GM23338 (cell line): Measurements from ENCODE around the gene SEZ6. TPM values are rescaled to one million over a fixed set of nuclear protein-coding genes. Genes with fewer than 3 reads are reported as not detected.

Source experiments
- ATAC-seq: fragments of 200-7000 bp; cut with Tn5 transposase; 3 replicates; pipeline ENCODE4 v1.9.1; 2020
- DNase-seq: peaks from one replicate; pipeline ENCODE4 v3.0.0-alpha.2; 2015; ENCODE audit warnings: low spot score
- H2AFZ ChIP-seq: fragments of 200-600 bp; sonication (generic); 2 replicates; pipeline ENCODE4 v1.8.0; 2016; ENCODE audit warnings: antibody characterized with exemption, mild to moderate bottlenecking, moderate library complexity
- H3F3A ChIP-seq: fragments of 200-600 bp; sonication (generic); replicated peaks from 2 replicates; pipeline ENCODE4 v1.8.0; 2017; ENCODE audit warnings: antibody characterized with exemption, mixed run types, low read depth
- H3K27ac ChIP-seq: fragments of 200-600 bp; sonication (generic); 2 replicates; pipeline ENCODE4 v1.6.1; 2016; ENCODE audit warnings: low read depth
- H3K27me3 ChIP-seq: fragments of 200-600 bp; sonication (generic); 2 replicates; pipeline ENCODE4 v1.8.0; 2016; ENCODE audit warnings: mild to moderate bottlenecking, mixed run types, moderate library complexity; ENCODE audit not compliant: insufficient read depth
- H3K36me3 ChIP-seq: fragments of 200-600 bp; sonication (generic); 2 replicates; pipeline ENCODE4 v1.8.0; 2016; ENCODE audit warnings: mild to moderate bottlenecking; ENCODE audit not compliant: insufficient read depth
- H3K4me1 ChIP-seq: fragments of 200-600 bp; sonication (generic); 2 replicates; pipeline ENCODE4 v1.8.0; 2016; ENCODE audit warnings: mild to moderate bottlenecking, moderate library complexity; ENCODE audit not compliant: insufficient read depth
- H3K4me2 ChIP-seq: fragments of 200-600 bp; sonication (generic); 2 replicates; pipeline ENCODE4 v1.7.1; 2017; ENCODE audit warnings: mixed run types
- H3K4me3 ChIP-seq: fragments of 200-600 bp; sonication (generic); 2 replicates; pipeline ENCODE4 v1.6.1; 2016; ENCODE audit warnings: mixed run types
- H3K79me2 ChIP-seq: fragments of 200-600 bp; sonication (generic); replicated peaks from 2 replicates; pipeline ENCODE4 v1.8.0; 2017; ENCODE audit warnings: mild to moderate bottlenecking; ENCODE audit not compliant: insufficient read depth
- H3K9me2 ChIP-seq: fragments of 200-600 bp; sonication (generic); 2 replicates; pipeline ENCODE4 v1.8.0; 2017; ENCODE audit not compliant: insufficient read depth
- H4K20me1 ChIP-seq: fragments of 200-600 bp; sonication (generic); replicated peaks from 2 replicates; pipeline ENCODE4 v1.8.0; 2017; ENCODE audit warnings: mild to moderate bottlenecking; ENCODE audit not compliant: insufficient read depth
- H3K27ac Mint-ChIP-seq: 2 replicates; pipeline ENCODE4 v1.8.0; 2020; ENCODE audit warnings: inconsistent platforms, mild to moderate bottlenecking, moderate library complexity, mixed read lengths
- H3K27me3 Mint-ChIP-seq: 3 replicates; pipeline ENCODE4 v1.8.0; 2022; ENCODE audit warnings: low read depth, mild to moderate bottlenecking, moderate library complexity, mixed read lengths, inconsistent platforms; ENCODE audit not compliant: insufficient read depth, poor library complexity
- H3K36me3 Mint-ChIP-seq: 3 replicates; pipeline ENCODE4 v1.8.0; 2021; ENCODE audit warnings: low read depth, mild to moderate bottlenecking, inconsistent platforms, moderate library complexity, mixed read lengths
- H3K4me1 Mint-ChIP-seq: 3 replicates; pipeline ENCODE4 v1.8.0; 2020; ENCODE audit warnings: mild to moderate bottlenecking, inconsistent platforms, mixed read lengths
- H3K4me3 Mint-ChIP-seq: 3 replicates; pipeline ENCODE4 v1.8.0; 2021; ENCODE audit warnings: moderate library complexity, mild to moderate bottlenecking, inconsistent platforms, mixed read lengths
- H3K9me3 Mint-ChIP-seq: 3 replicates; pipeline ENCODE4 v1.8.0; 2020; ENCODE audit warnings: moderate library complexity, mild to moderate bottlenecking, inconsistent platforms, mixed read lengths
- CREB1 ChIP-seq: fragments of 250-450 bp; sonication (Bioruptor Pico); IDR thresholded peaks from 2 replicates; pipeline ENCODE4 v1.5.0; 2020; ENCODE audit warnings: low read depth, mild to moderate bottlenecking, moderate library complexity
- JUNB ChIP-seq: IDR thresholded peaks from one replicate; pipeline ENCODE4 v1.6.1; 2016; ENCODE audit warnings: antibody characterized with exemption; ENCODE audit not compliant: unreplicated experiment
- NANOG ChIP-seq: IDR thresholded peaks from 2 replicates; pipeline ENCODE4 v1.6.1; 2016; ENCODE audit warnings: antibody characterized with exemption, borderline replicate concordance
- POLR2AphosphoS5 ChIP-seq: IDR thresholded peaks from 2 replicates; pipeline ENCODE4 v1.6.1; 2016; ENCODE audit warnings: antibody characterized with exemption, low read depth
- STAT1 ChIP-seq: IDR thresholded peaks from one replicate; pipeline ENCODE4 v1.6.1; 2016; ENCODE audit warnings: antibody characterized with exemption; ENCODE audit not compliant: unreplicated experiment
- ZNF114 ChIP-seq: fragments of 250-450 bp; sonication (Bioruptor Pico); IDR thresholded peaks from 2 replicates; pipeline ENCODE4 v1.5.0; 2020; ENCODE audit warnings: mild to moderate bottlenecking, moderate library complexity
- polyA plus RNA-seq: library from polyadenylated mRNA; unstranded; fragments of >200 nt; fragmentation: Nextera tagmentation; extraction: Ambion mirVana; gene quantifications from 2 replicates; pipeline ENCODE4 v1.2.1, GENCODE V29; 2016
- total RNA-seq: library from RNA; depleted of rRNA; stranded (reverse); fragments of >200 nt; shearing (Covaris generic); gene quantifications from 2 replicates; pipeline ENCODE4 v1.2.3, GENCODE V29; 2014
- TF ChIP-seq, protein P1 (sequence below): fragments of 250-450 bp; sonication (Bioruptor Pico); IDR thresholded peaks from 2 replicates; pipeline ENCODE4 v1.5.0; 2020; ENCODE audit warnings: mild to moderate bottlenecking, moderate library complexity
- TF ChIP-seq, protein P2 (sequence below): IDR thresholded peaks from one replicate; pipeline ENCODE4 v1.6.1; 2018; ENCODE audit warnings: antibody characterized with exemption; ENCODE audit not compliant: unreplicated experiment

SEZ6 gene
- total and polyA plus RNA-seq, 2 experiments from 2014 or later, result 1.0 to 6.5 TPM

DNA sequence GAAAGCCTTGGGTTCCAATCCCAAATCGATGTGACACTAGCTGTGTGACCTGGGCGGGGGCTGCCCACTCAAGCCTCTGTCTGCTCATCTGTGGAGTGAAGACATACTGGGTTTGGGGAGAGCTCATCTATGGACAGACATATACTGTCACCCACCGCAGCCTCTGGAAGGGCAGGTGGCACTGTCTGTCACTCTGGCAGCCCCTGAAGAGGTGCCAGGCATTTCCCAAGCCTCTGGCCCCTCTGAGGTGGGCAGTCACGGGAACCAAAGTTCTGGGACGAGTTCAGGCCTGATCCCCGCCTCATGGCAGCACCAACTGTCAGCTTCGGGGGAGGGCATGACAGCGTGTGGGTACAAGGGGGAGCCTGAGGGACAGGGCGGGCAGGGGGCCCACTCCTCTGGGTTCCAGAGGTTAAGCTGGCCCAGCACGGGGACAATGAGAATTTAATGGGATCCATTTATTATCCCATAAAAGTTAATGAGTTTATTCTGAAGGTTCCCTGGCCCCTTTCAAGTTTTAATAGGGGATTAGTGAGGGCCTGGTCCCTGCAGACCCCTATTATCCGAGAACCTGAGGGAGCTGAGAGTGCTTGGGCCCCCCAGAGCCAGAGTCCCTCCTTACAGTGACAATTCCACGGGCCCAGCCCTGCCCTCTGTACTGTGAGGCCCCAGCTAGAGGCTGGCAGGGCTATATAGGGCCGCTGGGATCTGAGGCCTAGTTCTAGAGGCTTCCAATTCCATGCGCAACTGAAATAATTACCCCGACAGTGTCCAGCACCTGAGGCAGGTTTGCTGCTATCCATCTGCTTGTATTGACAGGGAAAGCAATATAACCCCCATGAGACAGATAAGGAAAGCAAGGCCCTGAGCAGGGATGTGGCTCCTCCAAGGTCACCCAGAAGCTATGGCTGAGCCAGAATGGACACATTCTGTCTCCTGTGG, 18.8 kb downstream of the SEZ6 start:
- Histone ChIP-seq H3K36me3 (no peaks in the 10 kb centered on the region), H3K27ac (no peak overlapping the region), H3K27me3 (no peaks in the 10 kb centered on the region), H3K4me1 (peaks cover 26% of the 10 kb centered on the region), H4K20me1 (no peaks in the 10 kb centered on the region), H3K4me2 (peak overlapping the region; percentile 75), H2AFZ (peak overlapping the region; percentile 98), H3K79me2 (no peaks in the 10 kb centered on the region), H3K9me2 (no peaks in the 10 kb centered on the region), H3K4me3 (peak overlapping the region; percentile 56; the same call in 1 of the 2 replicates), H3F3A (peaks cover 5% of the 10 kb centered on the region; the same call in 1 of the 2 replicates)
- no peak overlapping the region for H3K4me3 Mint-ChIP-seq
- H3K9me3 Mint-ChIP-seq, result peaks cover 2% of the 10 kb centered on the region; the same call in 1 of the 3 replicates
- H3K27me3 Mint-ChIP-seq, result peaks cover 9% of the 10 kb centered on the region
- ATAC-seq (no peak), DNase-seq (no peak)
- H3K27ac Mint-ChIP-seq, result peak overlapping the region; percentile 72; the same call in 1 of the 2 replicates
- H3K36me3 Mint-ChIP-seq, result no peaks in the 10 kb centered on the region; the same call in 2 of the 3 replicates
- TF ChIP-seq CREB1 (CRISPR knock-in tag) (no peak), ZNF114 (no peak), JUNB (no peak), POLR2AphosphoS5 (no peak), NANOG (no peak)
- peaks cover 37% of the 10 kb centered on the region for H3K4me1 Mint-ChIP-seq

DNA sequence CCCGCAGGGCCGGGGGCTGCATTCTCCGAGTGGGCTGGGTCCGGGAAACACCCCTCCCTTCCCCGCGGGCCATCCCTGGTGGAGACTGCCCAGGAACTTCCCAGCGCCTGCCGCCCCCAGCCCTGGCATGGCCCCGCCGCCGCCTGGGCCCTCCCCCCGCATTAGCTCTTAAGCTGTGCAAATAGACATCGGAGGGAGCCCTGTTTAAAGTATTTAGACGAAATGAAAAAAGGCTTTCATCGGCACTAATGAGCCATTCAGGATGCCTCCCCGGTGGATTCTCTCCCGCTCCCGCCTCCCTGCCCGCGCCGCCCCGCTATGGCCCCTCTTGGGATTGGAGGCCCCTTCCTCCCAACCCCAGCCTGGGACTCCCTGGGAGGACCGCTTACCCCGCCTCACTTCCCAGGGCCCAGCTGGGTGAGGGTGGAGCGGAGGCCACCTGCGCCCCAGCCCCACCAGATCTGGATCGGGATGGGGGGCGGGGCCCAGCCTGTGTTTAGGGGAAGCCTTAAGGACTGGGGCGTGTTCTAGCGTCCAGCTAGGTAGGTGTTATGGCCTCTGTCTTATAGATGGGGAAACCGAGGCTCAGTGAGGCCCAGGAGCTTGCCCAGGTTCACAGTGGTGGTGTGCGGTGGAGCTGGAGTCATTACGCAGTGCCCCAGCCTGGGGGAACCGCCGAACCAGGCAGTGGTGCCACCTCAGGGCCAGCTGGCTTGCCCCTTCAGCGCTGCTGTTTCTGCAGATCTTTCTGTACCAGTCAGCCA, 19.7 kb downstream of the SEZ6 start:
- H3K4me2 ChIP-seq, result peak overlapping the region; percentile 75
- H3K4me3 Mint-ChIP-seq, result 0 out of 3 replicates have a peak overlapping the region, but pooled peaks have one; percentile 6
- DNase-seq, result peak; percentile 86
- TF ChIP-seq, protein P1, sequence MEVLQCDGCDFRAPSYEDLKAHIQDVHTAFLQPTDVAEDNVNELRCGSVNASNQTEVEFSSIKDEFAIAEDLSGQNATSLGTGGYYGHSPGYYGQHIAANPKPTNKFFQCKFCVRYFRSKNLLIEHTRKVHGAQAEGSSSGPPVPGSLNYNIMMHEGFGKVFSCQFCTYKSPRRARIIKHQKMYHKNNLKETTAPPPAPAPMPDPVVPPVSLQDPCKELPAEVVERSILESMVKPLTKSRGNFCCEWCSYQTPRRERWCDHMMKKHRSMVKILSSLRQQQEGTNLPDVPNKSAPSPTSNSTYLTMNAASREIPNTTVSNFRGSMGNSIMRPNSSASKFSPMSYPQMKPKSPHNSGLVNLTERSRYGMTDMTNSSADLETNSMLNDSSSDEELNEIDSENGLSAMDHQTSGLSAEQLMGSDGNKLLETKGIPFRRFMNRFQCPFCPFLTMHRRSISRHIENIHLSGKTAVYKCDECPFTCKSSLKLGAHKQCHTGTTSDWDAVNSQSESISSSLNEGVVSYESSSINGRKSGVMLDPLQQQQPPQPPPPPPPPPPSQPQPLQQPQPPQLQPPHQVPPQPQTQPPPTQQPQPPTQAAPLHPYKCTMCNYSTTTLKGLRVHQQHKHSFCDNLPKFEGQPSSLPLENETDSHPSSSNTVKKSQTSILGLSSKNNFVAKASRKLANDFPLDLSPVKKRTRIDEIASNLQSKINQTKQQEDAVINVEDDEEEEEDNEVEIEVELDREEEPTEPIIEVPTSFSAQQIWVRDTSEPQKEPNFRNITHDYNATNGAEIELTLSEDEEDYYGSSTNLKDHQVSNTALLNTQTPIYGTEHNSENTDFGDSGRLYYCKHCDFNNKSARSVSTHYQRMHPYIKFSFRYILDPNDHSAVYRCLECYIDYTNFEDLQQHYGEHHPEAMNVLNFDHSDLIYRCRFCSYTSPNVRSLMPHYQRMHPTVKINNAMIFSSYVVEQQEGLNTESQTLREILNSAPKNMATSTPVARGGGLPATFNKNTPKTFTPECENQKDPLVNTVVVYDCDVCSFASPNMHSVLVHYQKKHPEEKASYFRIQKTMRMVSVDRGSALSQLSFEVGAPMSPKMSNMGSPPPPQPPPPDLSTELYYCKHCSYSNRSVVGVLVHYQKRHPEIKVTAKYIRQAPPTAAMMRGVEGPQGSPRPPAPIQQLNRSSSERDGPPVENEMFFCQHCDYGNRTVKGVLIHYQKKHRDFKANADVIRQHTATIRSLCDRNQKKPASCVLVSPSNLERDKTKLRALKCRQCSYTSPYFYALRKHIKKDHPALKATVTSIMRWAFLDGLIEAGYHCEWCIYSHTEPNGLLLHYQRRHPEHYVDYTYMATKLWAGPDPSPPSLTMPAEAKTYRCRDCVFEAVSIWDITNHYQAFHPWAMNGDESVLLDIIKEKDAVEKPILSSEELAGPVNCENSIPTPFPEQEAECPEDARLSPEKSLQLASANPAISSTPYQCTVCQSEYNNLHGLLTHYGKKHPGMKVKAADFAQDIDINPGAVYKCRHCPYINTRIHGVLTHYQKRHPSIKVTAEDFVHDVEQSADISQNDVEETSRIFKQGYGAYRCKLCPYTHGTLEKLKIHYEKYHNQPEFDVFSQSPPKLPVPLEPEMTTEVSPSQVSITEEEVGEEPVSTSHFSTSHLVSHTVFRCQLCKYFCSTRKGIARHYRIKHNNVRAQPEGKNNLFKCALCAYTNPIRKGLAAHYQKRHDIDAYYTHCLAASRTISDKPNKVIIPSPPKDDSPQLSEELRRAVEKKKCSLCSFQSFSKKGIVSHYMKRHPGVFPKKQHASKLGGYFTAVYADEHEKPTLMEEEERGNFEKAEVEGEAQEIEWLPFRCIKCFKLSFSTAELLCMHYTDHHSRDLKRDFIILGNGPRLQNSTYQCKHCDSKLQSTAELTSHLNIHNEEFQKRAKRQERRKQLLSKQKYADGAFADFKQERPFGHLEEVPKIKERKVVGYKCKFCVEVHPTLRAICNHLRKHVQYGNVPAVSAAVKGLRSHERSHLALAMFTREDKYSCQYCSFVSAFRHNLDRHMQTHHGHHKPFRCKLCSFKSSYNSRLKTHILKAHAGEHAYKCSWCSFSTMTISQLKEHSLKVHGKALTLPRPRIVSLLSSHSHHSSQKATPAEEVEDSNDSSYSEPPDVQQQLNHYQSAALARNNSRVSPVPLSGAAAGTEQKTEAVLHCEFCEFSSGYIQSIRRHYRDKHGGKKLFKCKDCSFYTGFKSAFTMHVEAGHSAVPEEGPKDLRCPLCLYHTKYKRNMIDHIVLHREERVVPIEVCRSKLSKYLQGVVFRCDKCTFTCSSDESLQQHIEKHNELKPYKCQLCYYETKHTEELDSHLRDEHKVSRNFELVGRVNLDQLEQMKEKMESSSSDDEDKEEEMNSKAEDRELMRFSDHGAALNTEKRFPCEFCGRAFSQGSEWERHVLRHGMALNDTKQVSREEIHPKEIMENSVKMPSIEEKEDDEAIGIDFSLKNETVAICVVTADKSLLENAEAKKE, result no peak
- TF ChIP-seq CREB1 (CRISPR knock-in tag) (no peak), NANOG (no peak), JUNB (no peak), STAT1 (no peak), ZNF114 (no peak)
- TF ChIP-seq, protein P2, sequence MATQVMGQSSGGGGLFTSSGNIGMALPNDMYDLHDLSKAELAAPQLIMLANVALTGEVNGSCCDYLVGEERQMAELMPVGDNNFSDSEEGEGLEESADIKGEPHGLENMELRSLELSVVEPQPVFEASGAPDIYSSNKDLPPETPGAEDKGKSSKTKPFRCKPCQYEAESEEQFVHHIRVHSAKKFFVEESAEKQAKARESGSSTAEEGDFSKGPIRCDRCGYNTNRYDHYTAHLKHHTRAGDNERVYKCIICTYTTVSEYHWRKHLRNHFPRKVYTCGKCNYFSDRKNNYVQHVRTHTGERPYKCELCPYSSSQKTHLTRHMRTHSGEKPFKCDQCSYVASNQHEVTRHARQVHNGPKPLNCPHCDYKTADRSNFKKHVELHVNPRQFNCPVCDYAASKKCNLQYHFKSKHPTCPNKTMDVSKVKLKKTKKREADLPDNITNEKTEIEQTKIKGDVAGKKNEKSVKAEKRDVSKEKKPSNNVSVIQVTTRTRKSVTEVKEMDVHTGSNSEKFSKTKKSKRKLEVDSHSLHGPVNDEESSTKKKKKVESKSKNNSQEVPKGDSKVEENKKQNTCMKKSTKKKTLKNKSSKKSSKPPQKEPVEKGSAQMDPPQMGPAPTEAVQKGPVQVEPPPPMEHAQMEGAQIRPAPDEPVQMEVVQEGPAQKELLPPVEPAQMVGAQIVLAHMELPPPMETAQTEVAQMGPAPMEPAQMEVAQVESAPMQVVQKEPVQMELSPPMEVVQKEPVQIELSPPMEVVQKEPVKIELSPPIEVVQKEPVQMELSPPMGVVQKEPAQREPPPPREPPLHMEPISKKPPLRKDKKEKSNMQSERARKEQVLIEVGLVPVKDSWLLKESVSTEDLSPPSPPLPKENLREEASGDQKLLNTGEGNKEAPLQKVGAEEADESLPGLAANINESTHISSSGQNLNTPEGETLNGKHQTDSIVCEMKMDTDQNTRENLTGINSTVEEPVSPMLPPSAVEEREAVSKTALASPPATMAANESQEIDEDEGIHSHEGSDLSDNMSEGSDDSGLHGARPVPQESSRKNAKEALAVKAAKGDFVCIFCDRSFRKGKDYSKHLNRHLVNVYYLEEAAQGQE, result no peak

More for the DNA sequence above, 19.7 kb downstream of the SEZ6 start:
- peaks cover 9% of the 10 kb centered on the region for H3K27me3 Mint-ChIP-seq
- Histone ChIP-seq H3K27ac (no peak overlapping the region; the same call in 1 of the 2 replicates), H2AFZ (peak overlapping the region; percentile 98), H3K79me2 (no peaks in the 10 kb centered on the region), H3K4me3 (peak overlapping the region; percentile 56), H3K9me2 (no peaks in the 10 kb centered on the region), H3F3A (peaks cover 5% of the 10 kb centered on the region; the same call in 1 of the 2 replicates), H3K27me3 (no peaks in the 10 kb centered on the region), H4K20me1 (no peaks in the 10 kb centered on the region), H3K4me1 (peaks cover 26% of the 10 kb centered on the region), H3K36me3 (no peaks in the 10 kb centered on the region)
- H3K4me1 Mint-ChIP-seq, result peaks cover 37% of the 10 kb centered on the region
- ATAC-seq, result peak; percentile 90
- H3K9me3 Mint-ChIP-seq, result peaks cover 2% of the 10 kb centered on the region; the same call in 1 of the 3 replicates
- no peaks in the 10 kb centered on the region; the same call in 2 of the 3 replicates for H3K36me3 Mint-ChIP-seq
- no peak overlapping the region for H3K27ac Mint-ChIP-seq
